Ovary (tissue), 9 donors: ENCODE results near the gene SLC35G4. TPM values are rescaled to one million over a fixed set of nuclear protein-coding genes. Genes with fewer than 3 reads are reported as not detected.

Source experiments
- DNase-seq, 5 donors: peaks; one replicate each; pipeline ENCODE4 v3.0.0-alpha.2; 2019 to 2020
- H3K27ac ChIP-seq, 2 donors: fragments of 200-600 bp; one replicate each; pipeline versions ENCODE4 v1.5.1 to v1.8.0; 2019 to 2022
- H3K27me3 ChIP-seq: fragments of 200-600 bp; one replicate; pipeline ENCODE4 v1.8.0; 2022
- H3K36me3 ChIP-seq: fragments of 200-600 bp; sonication (generic); one replicate; pipeline ENCODE4 v1.5.1; 2019
- H3K4me1 ChIP-seq: one replicate; pipeline ENCODE4 v1.8.1; 2013; ENCODE audit warnings: mild to moderate bottlenecking, moderate library complexity; ENCODE audit not compliant: insufficient read depth
- H3K4me3 ChIP-seq: fragments of 200-600 bp; sonication (generic); one replicate; pipeline ENCODE4 v1.5.1; 2017
- H3K9me3 ChIP-seq, 2 donors: fragments of 200-600 bp in 1 of 2; sonication (generic) in 1 of 2; one replicate each; pipeline versions ENCODE4 v1.5.1 to v1.8.1; 2013 to 2019; ENCODE audit warnings: mild to moderate bottlenecking in 1 of 2, moderate library complexity in 1 of 2
- CTCF ChIP-seq, 3 donors: fragments of 450-650 bp in 2 of 3; fragments of 200-600 bp in 1 of 3; IDR thresholded peaks; one replicate each; pipeline versions ENCODE4 v1.5.1 to v1.8.0; 2016 to 2022; ENCODE audit warnings: antibody characterized with exemption in 3 of 3, mild to moderate bottlenecking in 1 of 3
- EP300 ChIP-seq: sonication (generic); formaldehyde crosslinking; IDR thresholded peaks from one replicate; pipeline ENCODE4 v1.6.1; 2017; ENCODE audit warnings: antibody characterized with exemption
- POLR2A ChIP-seq: fragments of 450-650 bp; IDR thresholded peaks from one replicate; pipeline ENCODE4 v1.6.1; 2017; ENCODE audit warnings: antibody characterized with exemption, mild to moderate bottlenecking, moderate library complexity
- WGBS, 3 donors: extraction: QIAGEN DNeasy Blood & Tissue Kit in 1 of 3; methylation state at CpG; one replicate each; pipeline versions ENCODE4 v1.1.5 to v1.1.7; 2013 to 2017; 5-methylcytosine and 5-hydroxymethylcytosine counted together
- intact Hi-C, 4 donors: fragments of 100-400 bp; cut with DNase I; formaldehyde crosslinking; loops; one replicate each; pipeline versions ENCODE4 v1.11.0 to v1.15.1; 2022 to 2023
- microRNA-seq, 3 donors: library from miRNA; unstranded; fragments of <30 nt; microRNA quantifications; one replicate each; pipeline versions ENCODE4 to v1.2.0, GENCODE V29; 2019 to 2020
- polyA plus RNA-seq, 2 donors: library from polyadenylated mRNA; stranded (reverse); fragments of 200-250 nt in 1 of 2; fragments of 350-450 nt in 1 of 2; fragmentation: Illumina TruSeq in 1 of 2; extraction: RNeasy Lipid Tissue Mini Kit (QIAGEN cat#74804) in 1 of 2; gene quantifications; one replicate each; pipeline ENCODE4 v1.2.3, GENCODE V29; 2013 to 2014
- small RNA-seq: library from RNA; depleted of rRNA; stranded (forward); fragments of <200 nt; gene quantifications from one replicate; pipeline ENCODE3, GENCODE V24; 2016
- total RNA-seq, 7 donors: library from RNA; depleted of rRNA in 2 of 7; stranded (reverse); fragments of >200 nt in 2 of 7; fragmentation: NEBNext Ultra II Directional in 3 of 7; extraction: Animal tissue kit (Norgen Biotek cat#: 25700) in 3 of 7; gene quantifications; one replicate each; pipeline versions ENCODE4 v1.1.0 to v1.2.4, GENCODE V29; 2016 to 2023
- donor health status: DM: no; HTN: no; CAD: no; lungs with moderate emphysema.
- donor health status: DM: no; HTN: no; CAD: no.
- donor health status: Bipolar disorder and iron deficiency.
- donor health status: DM: yes; HTN: yes; CAD: no.
- donor health status: DM: no; HTN: no; CAD: no.
- donor health status: DM: yes; HTN: yes; CAD: no.

SLC35G4 gene
- total and polyA plus RNA-seq, 9 donors: not detected

DNA sequence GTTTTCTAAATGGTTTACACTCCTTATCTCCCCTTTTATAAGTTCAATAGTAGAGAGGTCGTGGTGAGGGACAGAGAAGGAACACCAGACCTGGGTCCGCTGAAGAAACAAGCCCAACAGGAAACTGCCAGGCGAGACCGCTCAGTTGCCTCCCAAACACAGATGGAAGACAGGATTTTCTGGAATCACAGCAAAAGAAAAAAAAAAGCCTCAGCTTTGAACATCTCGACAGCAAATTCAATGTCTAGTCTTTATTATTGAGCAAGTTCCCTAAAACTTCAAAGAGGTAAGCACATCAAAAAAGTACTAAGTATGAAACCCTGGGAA is 46.2 kb downstream of the SLC35G4 start:
- no peaks in the 10 kb centered on the region for H3K9me3 ChIP-seq
- no peak for DNase-seq
- H3K36me3 ChIP-seq: no peaks in the 10 kb centered on the region
- TF ChIP-seq CTCF (IDR thresholded peaks at IDR 0.05) (no peak), EP300 (no peak), POLR2A (no peak)
- no peak overlapping the region for H3K4me3 ChIP-seq
- H3K27me3 ChIP-seq: no peaks in the 10 kb centered on the region
- 6 to 19% (median 7%) methylated on average over 5 of the region's 5 CpGs for WGBS, 3 donors
- no peaks in the 10 kb centered on the region for H3K4me1 ChIP-seq
- intact Hi-C loops: loop anchor here in 1 of 4 donors (10.0 kb wide), 1 partner anchor 389 kb away; no protein-coding TSS in a partner anchor
- H3K27ac ChIP-seq: no peak overlapping the region

GRCh38 chr18:11657152-11657551 is 47.8 kb downstream of the SLC35G4 start:
- Histone ChIP-seq H3K27me3 (no peaks in the 10 kb centered on the region), H3K36me3 (no peaks in the 10 kb centered on the region), H3K27ac (no peak overlapping the region), H3K9me3 (no peaks in the 10 kb centered on the region), H3K4me3 (no peak overlapping the region), H3K4me1 (no peaks in the 10 kb centered on the region)
- TF ChIP-seq EP300 (no peak), POLR2A (no peak), CTCF (IDR thresholded peaks at IDR 0.05) (no peak)
- intact Hi-C loops: loop anchor here in 1 of 4 donors (10.0 kb wide), 1 partner anchor 388 kb away; no protein-coding TSS in a partner anchor
- WGBS, 3 donors: 71 to 76% (median 72%) methylated on average over 9 of the region's 9 CpGs
- no peak for DNase-seq

DNA sequence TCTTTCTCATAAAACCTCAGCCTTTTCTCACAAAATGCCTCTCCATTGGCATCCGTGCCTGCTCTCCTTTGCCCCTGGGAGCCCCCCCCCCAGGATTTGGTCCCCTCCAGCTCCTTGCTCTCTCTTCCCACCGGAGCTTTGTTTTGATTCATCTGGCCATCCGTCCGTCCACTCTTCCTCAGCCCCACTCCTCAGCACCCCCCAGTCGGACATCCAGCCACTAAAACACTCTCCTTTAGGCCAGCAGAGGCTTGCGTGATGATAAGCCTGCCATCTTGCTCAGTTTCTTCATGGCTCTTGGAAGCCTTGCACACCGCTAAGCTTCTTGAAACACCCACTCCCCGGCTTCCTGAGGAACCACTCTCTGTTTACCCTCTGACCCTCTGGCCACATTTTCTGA is 48.2 kb downstream of the SLC35G4 start:
- Histone ChIP-seq H3K4me3 (no peak overlapping the region), H3K4me1 (no peaks in the 10 kb centered on the region), H3K27me3 (no peaks in the 10 kb centered on the region), H3K36me3 (no peaks in the 10 kb centered on the region), H3K27ac (no peak overlapping the region), H3K9me3 (no peaks in the 10 kb centered on the region)
- intact Hi-C loops: loop anchor here in 1 of 4 donors (10.0 kb wide), 1 partner anchor 387 kb away; no protein-coding TSS in a partner anchor
- TF ChIP-seq POLR2A (no peak), EP300 (no peak)
- no peak for DNase-seq
- WGBS, 3 donors: 75 to 83% (median 82%) methylated on average over 8 of the region's 8 CpGs

DNA sequence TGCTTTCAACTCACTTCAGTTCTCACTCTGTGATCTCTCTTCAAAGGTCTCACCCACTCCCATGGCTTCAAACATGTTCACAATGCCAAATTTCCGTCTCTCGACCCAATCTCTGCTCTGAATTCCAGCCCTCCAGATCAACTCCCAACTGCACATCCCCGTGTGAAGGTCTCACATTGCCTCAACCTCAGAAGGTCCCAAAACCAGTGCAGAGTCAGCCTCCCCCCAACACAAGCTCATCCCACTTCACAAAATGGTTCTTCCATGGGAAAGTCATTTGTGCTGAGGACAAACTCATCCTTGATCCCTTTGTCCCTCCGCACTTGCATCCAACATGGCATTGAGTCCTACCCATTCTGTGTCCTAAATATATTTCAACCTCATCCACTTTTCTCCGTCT is 48.6 kb downstream of the SLC35G4 start:
- intact Hi-C loops: loop anchor here in 1 of 4 donors (10.0 kb wide), 1 partner anchor 387 kb away; no protein-coding TSS in a partner anchor
- Histone ChIP-seq H3K4me3 (no peak overlapping the region), H3K36me3 (no peaks in the 10 kb centered on the region), H3K9me3 (no peaks in the 10 kb centered on the region), H3K4me1 (no peaks in the 10 kb centered on the region), H3K27me3 (no peaks in the 10 kb centered on the region), H3K27ac (no peak overlapping the region)
- TF ChIP-seq EP300: no peak
- no peak for TF ChIP-seq POLR2A
- no peak for TF ChIP-seq CTCF (IDR thresholded peaks at IDR 0.05)
- WGBS, 3 donors: 77 to 93% (median 91%) methylated on average over 5 of the region's 5 CpGs
- DNase-seq: no peak

GRCh38 chr18:11658989-11659388 is 49.6 kb downstream of the SLC35G4 start:
- Histone ChIP-seq H3K4me3 (no peak overlapping the region), H3K36me3 (no peaks in the 10 kb centered on the region), H3K9me3 (no peaks in the 10 kb centered on the region), H3K27me3 (no peaks in the 10 kb centered on the region), H3K4me1 (no peaks in the 10 kb centered on the region), H3K27ac (no peak overlapping the region)
- WGBS, 3 donors: 92 to 93% (median 92%) methylated on average over 6 of the region's 6 CpGs
- intact Hi-C loops: loop anchor here in 1 of 4 donors (10.0 kb wide), 1 partner anchor 386 kb away; no protein-coding TSS in a partner anchor
- TF ChIP-seq CTCF (IDR thresholded peaks at IDR 0.05): no peak
- no peak for TF ChIP-seq POLR2A
- no peak for TF ChIP-seq EP300
- DNase-seq: no peak

Small RNAs within 50 kb of the gene (microRNA-seq; reads per million reads assigned to microRNA genes)
- 0 reads per million in 3 donors for gene MIR7153

Small RNAs within 50 kb of the gene (small RNA-seq; reads per million reads assigned to genes)
- not detected for gene AP001120.4

Other genes starting within 250 kb of the SLC35G4 start
- 1 to 10 TPM; 2.6 to 5.5 (median 3.4) TPM for gene GNAL, start 79.7 kb downstream of the SLC35G4 start, total RNA-seq
- 10 to 100 TPM in 1 of 2 donors, 1 to 10 TPM in 1; 1.6 to 15.4 TPM for gene GNAL, start 79.7 kb downstream of the SLC35G4 start, polyA plus RNA-seq
- gene CHMP1B, start 241.8 kb downstream of the SLC35G4 start, total RNA-seq: 10 to 100 TPM; 21.8 to 58.0 (median 33.0) TPM
- 10 to 100 TPM; 31.9 to 32.8 TPM for gene CHMP1B, start 241.8 kb downstream of the SLC35G4 start, polyA plus RNA-seq